H1 (cell line): ENCODE measurements around the gene SEMA3E. TPM values are rescaled to one million over a fixed set of nuclear protein-coding genes. Genes with fewer than 3 reads are reported as not detected.
A peak's percentile ranks its signal among the peaks of the same experiment; 100 is the strongest.

Experiments used
- ASH2L ChIP-seq: fragments of 200-600, 300-600 bp; sonication (generic); IDR thresholded peaks from one replicate; pipeline ENCODE4 v1.7.1; 2017; ENCODE audit warnings: low read length
- POLR2A ChIP-seq, 2 experiments: IDR thresholded peaks; 1 replicate in 1 of 2; 2 replicates in 1 of 2; pipeline ENCODE4 v1.6.1; 2011; ENCODE audit warnings: low read depth in 2 of 2, low read length in 2 of 2, mild to moderate bottlenecking in 2 of 2; ENCODE audit errors: control extremely low read depth in 1 of 2
- TCF12 ChIP-seq: IDR thresholded peaks from 2 replicates; pipeline ENCODE4 v1.6.1; 2011; ENCODE audit warnings: low read depth, mild to moderate bottlenecking, low read length
- polyA plus RNA-seq, 7 experiments: library from polyadenylated mRNA; depleted of rRNA in 3 of 7; stranded (reverse) in 5 of 7; unstranded in 2 of 7; fragments of >200 nt in 5 of 7; fragments of 200-250 nt in 2 of 7; gene quantifications; 1 replicate in 5 of 7; 2 replicates in 1 of 7; 4 replicates in 1 of 7; pipeline versions ENCODE4 v1.2.1 to v1.2.3, GENCODE V29; 2011 to 2013; ENCODE audit warnings: missing spikeins in 2 of 7, mixed read lengths in 2 of 7
- total RNA-seq: library from RNA; stranded (reverse); fragmentation: NEBNext Ultra II Directional; extraction: Animal tissue kit (Norgen Biotek cat#: 25700); gene quantifications from 2 replicates; pipeline ENCODE4 v1.2.1, GENCODE V29; 2021
- TF ChIP-seq, protein P1 (sequence below): fragments of 300-600 bp; sonication (generic); IDR thresholded peaks from 2 replicates; pipeline ENCODE4 v1.7.1; 2012; ENCODE audit warnings: low read length, moderate library complexity, mild to moderate bottlenecking, inconsistent platforms; ENCODE audit not compliant: insufficient replicate concordance
- TF ChIP-seq, protein P2 (sequence below), 3 experiments: IDR thresholded peaks; 1 replicate in 2 of 3; 2 replicates in 1 of 3; pipeline versions ENCODE4 v1.5.1 to v1.6.1; 2011; ENCODE audit warnings: low read length in 3 of 3, mild to moderate bottlenecking in 3 of 3, inconsistent platforms in 2 of 3, low read depth in 1 of 3, moderate library complexity in 1 of 3; ENCODE audit not compliant: insufficient read depth in 1 of 3; ENCODE audit errors: control extremely low read depth in 1 of 3

Gene SEMA3E
- total and polyA plus RNA-seq, 2 of the 8 experiments (the other 6 are each of a cell fraction or from before 2014, with no cell fraction given) = 0.93 to 0.94 TPM

DNA sequence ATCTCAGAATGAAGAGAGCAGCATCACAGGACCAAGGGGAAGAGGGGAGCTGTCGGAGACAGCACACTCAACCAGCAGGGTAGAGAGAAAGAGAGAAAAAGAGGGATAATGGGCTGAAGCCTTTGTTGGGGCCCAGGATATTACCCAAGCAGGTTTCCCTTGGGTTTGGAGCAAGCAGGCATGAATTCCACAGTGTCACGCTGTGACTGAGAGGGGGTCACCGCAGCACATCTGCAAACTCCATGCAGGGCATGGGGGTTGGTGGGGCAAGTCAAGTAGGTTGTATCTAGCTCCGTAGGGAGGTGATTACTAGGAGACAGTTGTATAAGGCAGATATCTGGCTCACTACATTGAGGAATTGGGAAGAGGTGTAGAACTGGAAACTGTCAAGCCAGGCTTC, 42.2 kb upstream of the SEMA3E start (continued):
- TF ChIP-seq, protein P1, sequence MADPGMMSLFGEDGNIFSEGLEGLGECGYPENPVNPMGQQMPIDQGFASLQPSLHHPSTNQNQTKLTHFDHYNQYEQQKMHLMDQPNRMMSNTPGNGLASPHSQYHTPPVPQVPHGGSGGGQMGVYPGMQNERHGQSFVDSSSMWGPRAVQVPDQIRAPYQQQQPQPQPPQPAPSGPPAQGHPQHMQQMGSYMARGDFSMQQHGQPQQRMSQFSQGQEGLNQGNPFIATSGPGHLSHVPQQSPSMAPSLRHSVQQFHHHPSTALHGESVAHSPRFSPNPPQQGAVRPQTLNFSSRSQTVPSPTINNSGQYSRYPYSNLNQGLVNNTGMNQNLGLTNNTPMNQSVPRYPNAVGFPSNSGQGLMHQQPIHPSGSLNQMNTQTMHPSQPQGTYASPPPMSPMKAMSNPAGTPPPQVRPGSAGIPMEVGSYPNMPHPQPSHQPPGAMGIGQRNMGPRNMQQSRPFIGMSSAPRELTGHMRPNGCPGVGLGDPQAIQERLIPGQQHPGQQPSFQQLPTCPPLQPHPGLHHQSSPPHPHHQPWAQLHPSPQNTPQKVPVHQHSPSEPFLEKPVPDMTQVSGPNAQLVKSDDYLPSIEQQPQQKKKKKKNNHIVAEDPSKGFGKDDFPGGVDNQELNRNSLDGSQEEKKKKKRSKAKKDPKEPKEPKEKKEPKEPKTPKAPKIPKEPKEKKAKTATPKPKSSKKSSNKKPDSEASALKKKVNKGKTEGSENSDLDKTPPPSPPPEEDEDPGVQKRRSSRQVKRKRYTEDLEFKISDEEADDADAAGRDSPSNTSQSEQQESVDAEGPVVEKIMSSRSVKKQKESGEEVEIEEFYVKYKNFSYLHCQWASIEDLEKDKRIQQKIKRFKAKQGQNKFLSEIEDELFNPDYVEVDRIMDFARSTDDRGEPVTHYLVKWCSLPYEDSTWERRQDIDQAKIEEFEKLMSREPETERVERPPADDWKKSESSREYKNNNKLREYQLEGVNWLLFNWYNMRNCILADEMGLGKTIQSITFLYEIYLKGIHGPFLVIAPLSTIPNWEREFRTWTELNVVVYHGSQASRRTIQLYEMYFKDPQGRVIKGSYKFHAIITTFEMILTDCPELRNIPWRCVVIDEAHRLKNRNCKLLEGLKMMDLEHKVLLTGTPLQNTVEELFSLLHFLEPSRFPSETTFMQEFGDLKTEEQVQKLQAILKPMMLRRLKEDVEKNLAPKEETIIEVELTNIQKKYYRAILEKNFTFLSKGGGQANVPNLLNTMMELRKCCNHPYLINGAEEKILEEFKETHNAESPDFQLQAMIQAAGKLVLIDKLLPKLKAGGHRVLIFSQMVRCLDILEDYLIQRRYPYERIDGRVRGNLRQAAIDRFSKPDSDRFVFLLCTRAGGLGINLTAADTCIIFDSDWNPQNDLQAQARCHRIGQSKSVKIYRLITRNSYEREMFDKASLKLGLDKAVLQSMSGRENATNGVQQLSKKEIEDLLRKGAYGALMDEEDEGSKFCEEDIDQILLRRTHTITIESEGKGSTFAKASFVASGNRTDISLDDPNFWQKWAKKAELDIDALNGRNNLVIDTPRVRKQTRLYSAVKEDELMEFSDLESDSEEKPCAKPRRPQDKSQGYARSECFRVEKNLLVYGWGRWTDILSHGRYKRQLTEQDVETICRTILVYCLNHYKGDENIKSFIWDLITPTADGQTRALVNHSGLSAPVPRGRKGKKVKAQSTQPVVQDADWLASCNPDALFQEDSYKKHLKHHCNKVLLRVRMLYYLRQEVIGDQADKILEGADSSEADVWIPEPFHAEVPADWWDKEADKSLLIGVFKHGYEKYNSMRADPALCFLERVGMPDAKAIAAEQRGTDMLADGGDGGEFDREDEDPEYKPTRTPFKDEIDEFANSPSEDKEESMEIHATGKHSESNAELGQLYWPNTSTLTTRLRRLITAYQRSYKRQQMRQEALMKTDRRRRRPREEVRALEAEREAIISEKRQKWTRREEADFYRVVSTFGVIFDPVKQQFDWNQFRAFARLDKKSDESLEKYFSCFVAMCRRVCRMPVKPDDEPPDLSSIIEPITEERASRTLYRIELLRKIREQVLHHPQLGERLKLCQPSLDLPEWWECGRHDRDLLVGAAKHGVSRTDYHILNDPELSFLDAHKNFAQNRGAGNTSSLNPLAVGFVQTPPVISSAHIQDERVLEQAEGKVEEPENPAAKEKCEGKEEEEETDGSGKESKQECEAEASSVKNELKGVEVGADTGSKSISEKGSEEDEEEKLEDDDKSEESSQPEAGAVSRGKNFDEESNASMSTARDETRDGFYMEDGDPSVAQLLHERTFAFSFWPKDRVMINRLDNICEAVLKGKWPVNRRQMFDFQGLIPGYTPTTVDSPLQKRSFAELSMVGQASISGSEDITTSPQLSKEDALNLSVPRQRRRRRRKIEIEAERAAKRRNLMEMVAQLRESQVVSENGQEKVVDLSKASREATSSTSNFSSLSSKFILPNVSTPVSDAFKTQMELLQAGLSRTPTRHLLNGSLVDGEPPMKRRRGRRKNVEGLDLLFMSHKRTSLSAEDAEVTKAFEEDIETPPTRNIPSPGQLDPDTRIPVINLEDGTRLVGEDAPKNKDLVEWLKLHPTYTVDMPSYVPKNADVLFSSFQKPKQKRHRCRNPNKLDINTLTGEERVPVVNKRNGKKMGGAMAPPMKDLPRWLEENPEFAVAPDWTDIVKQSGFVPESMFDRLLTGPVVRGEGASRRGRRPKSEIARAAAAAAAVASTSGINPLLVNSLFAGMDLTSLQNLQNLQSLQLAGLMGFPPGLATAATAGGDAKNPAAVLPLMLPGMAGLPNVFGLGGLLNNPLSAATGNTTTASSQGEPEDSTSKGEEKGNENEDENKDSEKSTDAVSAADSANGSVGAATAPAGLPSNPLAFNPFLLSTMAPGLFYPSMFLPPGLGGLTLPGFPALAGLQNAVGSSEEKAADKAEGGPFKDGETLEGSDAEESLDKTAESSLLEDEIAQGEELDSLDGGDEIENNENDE = peak; percentile 4
- TF ChIP-seq TCF12 = peak; percentile 82
- no peak for TF ChIP-seq POLR2A (IDR thresholded peaks at IDR 0.05; ENCODE audit: control extremely low read depth in 1 of 2, low read depth in 2 of 2, low read length in 2 of 2)
- TF ChIP-seq, protein P2, sequence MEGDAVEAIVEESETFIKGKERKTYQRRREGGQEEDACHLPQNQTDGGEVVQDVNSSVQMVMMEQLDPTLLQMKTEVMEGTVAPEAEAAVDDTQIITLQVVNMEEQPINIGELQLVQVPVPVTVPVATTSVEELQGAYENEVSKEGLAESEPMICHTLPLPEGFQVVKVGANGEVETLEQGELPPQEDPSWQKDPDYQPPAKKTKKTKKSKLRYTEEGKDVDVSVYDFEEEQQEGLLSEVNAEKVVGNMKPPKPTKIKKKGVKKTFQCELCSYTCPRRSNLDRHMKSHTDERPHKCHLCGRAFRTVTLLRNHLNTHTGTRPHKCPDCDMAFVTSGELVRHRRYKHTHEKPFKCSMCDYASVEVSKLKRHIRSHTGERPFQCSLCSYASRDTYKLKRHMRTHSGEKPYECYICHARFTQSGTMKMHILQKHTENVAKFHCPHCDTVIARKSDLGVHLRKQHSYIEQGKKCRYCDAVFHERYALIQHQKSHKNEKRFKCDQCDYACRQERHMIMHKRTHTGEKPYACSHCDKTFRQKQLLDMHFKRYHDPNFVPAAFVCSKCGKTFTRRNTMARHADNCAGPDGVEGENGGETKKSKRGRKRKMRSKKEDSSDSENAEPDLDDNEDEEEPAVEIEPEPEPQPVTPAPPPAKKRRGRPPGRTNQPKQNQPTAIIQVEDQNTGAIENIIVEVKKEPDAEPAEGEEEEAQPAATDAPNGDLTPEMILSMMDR (IDR thresholded peaks at IDR 0.05; ENCODE audit: control extremely low read depth in 1 of 3, insufficient read depth in 1 of 3, low read depth in 1 of 3, low read length in 3 of 3) = no peak
- TF ChIP-seq ASH2L = peak; percentile 70
